HepG2 (cell line): ENCODE results near the gene SNF8. TPM values are rescaled to one million over a fixed set of nuclear protein-coding genes. Genes with fewer than 3 reads are reported as not detected.

ENCODE experiments used
- CBX5 ChIP-seq: sonication (generic); formaldehyde crosslinking; IDR thresholded peaks from 2 replicates; pipeline ENCODE4 v1.4.0; 2020; ENCODE audit warnings: missing genetic modification reagents, borderline replicate concordance
- GMEB1 ChIP-seq: sonication (generic); formaldehyde crosslinking; IDR thresholded peaks from 2 replicates; pipeline ENCODE4 v1.5.1; 2020; ENCODE audit warnings: missing genetic modification reagents, mild to moderate bottlenecking, borderline replicate concordance
- KDM3A ChIP-seq: IDR thresholded peaks from 2 replicates; pipeline ENCODE4 v1.6.1; 2018; ENCODE audit warnings: low read depth, missing compliant biosample characterization
- MED8 ChIP-seq: sonication (generic); formaldehyde crosslinking; IDR thresholded peaks from 2 replicates; pipeline ENCODE4 v1.8.1; 2023; ENCODE audit warnings: mild to moderate bottlenecking, missing genetic modification reagents; ENCODE audit not compliant: insufficient replicate concordance
- NR2C2 ChIP-seq: sonication (generic); formaldehyde crosslinking; IDR thresholded peaks from 2 replicates; pipeline ENCODE4 v1.4.0; 2020; ENCODE audit warnings: missing genetic modification reagents, mild to moderate bottlenecking, moderate library complexity, borderline replicate concordance
- SALL2 ChIP-seq: sonication (generic); formaldehyde crosslinking; IDR thresholded peaks from 2 replicates; pipeline ENCODE4 v1.8.1; 2023; ENCODE audit warnings: mild to moderate bottlenecking, missing genetic modification reagents, inconsistent platforms
- SMARCC2 ChIP-seq: fragments of 450-650 bp; IDR thresholded peaks from 2 replicates; pipeline ENCODE4 v1.6.1; 2017; ENCODE audit warnings: antibody characterized with exemption, mild to moderate bottlenecking
- TAF1 ChIP-seq: sonication (generic); formaldehyde crosslinking; IDR thresholded peaks from 2 replicates; pipeline ENCODE4 v1.4.0; 2020; ENCODE audit warnings: missing genetic modification reagents
- ZNF350 ChIP-seq: sonication (generic); formaldehyde crosslinking; IDR thresholded peaks from 2 replicates; pipeline ENCODE4 v1.4.0; 2020; ENCODE audit warnings: mild to moderate bottlenecking, low read depth, missing genetic modification reagents, borderline replicate concordance
- ZNF354B ChIP-seq: sonication (generic); formaldehyde crosslinking; IDR thresholded peaks from 2 replicates; pipeline ENCODE4 v1.8.0; 2022; ENCODE audit warnings: mild to moderate bottlenecking, missing genetic modification reagents
- ZNF788 ChIP-seq: sonication (generic); formaldehyde crosslinking; IDR thresholded peaks from 2 replicates; pipeline ENCODE4 v1.5.0; 2020; ENCODE audit warnings: mild to moderate bottlenecking, missing genetic modification reagents, borderline replicate concordance
- ZSCAN21 ChIP-seq: sonication (generic); formaldehyde crosslinking; IDR thresholded peaks from 2 replicates; pipeline ENCODE4 v1.8.0; 2022; ENCODE audit warnings: mild to moderate bottlenecking, missing genetic modification reagents, moderate library complexity, borderline replicate concordance
- ZSCAN29 ChIP-seq: sonication (generic); formaldehyde crosslinking; conservative IDR thresholded peaks from 2 replicates; pipeline ENCODE4 v1.4.0; 2020; ENCODE audit warnings: mild to moderate bottlenecking, missing genetic modification reagents
- polyA plus RNA-seq, 8 experiments: library from polyadenylated mRNA; depleted of rRNA in 3 of 8; stranded (reverse) in 7 of 8; unstranded in 1 of 8; fragments of >200 nt; fragmentation: Illumina TruSeq in 4 of 8; extraction: Trizol in 4 of 8; gene quantifications; 2 replicates each; pipeline versions ENCODE4 v1.2.1 to v1.2.3, GENCODE V29; 2011 to 2016; ENCODE audit warnings: low read depth in 4 of 8, missing spikeins in 1 of 8, mixed read lengths in 1 of 8; ENCODE audit not compliant: insufficient read depth in 1 of 8
- total RNA-seq, 5 experiments: library from RNA; depleted of rRNA; stranded (reverse); fragments of >200 nt; fragmentation: Illumina TruSeq; extraction: Trizol; gene quantifications; 2 replicates each; pipeline ENCODE4 v1.2.3, GENCODE V29; 2016; ENCODE audit warnings: low read depth in 1 of 5
- TF ChIP-seq, protein P1 (sequence below): sonication (generic); formaldehyde crosslinking; IDR thresholded peaks from 2 replicates; pipeline ENCODE4 v1.5.0; 2020; ENCODE audit warnings: missing genetic modification reagents
- TF ChIP-seq, protein P2 (sequence below): sonication (generic); formaldehyde crosslinking; IDR thresholded peaks from 2 replicates; pipeline ENCODE4; 2020; ENCODE audit warnings: missing genetic modification reagents, mild to moderate bottlenecking, borderline replicate concordance

SNF8 gene
- total and polyA plus RNA-seq, 2 of the 13 experiments (the other 11 are each of a cell fraction or from before 2014, with no cell fraction given), result 114 to 153 TPM

DNA sequence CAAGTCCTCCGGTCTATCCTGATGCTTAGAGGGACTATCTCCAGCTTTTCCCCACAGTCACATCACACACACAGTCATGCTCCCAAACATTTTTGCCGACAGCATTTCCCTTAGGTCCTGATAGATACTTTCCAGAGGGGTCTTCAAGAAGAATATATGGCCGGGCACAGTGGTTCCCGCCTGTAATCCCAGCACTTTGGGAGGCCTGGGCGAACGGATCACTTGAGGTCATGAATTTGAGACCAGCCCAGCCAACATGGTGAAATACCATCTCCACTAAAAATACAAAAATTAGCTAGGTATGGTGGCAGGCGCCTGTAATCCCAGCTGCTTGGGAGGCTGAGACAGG is 28.1 kb upstream of the SNF8 start (continued):
- TF ChIP-seq TAF1 (CRISPR knock-in tag) (no peak), SALL2 (CRISPR knock-in tag) (0 out of 2 replicates have a peak, but pooled peaks have one; percentile 15), ZNF350 (CRISPR knock-in tag) (0 out of 2 replicates have a peak, but pooled peaks have one; percentile 4), NR2C2 (0 out of 2 replicates have a peak, but pooled peaks have one; percentile 32), ZSCAN29 (CRISPR knock-in tag) (0 out of 2 replicates have a peak, but pooled peaks have one; percentile 41), CBX5 (CRISPR knock-in tag) (0 out of 2 replicates have a peak, but pooled peaks have one; percentile 11), GMEB1 (CRISPR knock-in tag) (no peak), ZNF788 (CRISPR knock-in tag) (0 out of 2 replicates have a peak, but pooled peaks have one; percentile 33), MED8 (peak; percentile 14), SMARCC2 (no peak), ZNF354B (CRISPR knock-in tag) (0 out of 2 replicates have a peak, but pooled peaks have one; percentile 17), ZSCAN21 (0 out of 2 replicates have a peak, but pooled peaks have one; percentile 16), KDM3A (CRISPR knock-in tag) (no peak; the same call in 1 of the 2 replicates)
- TF ChIP-seq, protein P1, sequence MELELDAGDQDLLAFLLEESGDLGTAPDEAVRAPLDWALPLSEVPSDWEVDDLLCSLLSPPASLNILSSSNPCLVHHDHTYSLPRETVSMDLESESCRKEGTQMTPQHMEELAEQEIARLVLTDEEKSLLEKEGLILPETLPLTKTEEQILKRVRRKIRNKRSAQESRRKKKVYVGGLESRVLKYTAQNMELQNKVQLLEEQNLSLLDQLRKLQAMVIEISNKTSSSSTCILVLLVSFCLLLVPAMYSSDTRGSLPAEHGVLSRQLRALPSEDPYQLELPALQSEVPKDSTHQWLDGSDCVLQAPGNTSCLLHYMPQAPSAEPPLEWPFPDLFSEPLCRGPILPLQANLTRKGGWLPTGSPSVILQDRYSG, result 0 out of 2 replicates have a peak, but pooled peaks have one; percentile 30
- TF ChIP-seq, protein P2, sequence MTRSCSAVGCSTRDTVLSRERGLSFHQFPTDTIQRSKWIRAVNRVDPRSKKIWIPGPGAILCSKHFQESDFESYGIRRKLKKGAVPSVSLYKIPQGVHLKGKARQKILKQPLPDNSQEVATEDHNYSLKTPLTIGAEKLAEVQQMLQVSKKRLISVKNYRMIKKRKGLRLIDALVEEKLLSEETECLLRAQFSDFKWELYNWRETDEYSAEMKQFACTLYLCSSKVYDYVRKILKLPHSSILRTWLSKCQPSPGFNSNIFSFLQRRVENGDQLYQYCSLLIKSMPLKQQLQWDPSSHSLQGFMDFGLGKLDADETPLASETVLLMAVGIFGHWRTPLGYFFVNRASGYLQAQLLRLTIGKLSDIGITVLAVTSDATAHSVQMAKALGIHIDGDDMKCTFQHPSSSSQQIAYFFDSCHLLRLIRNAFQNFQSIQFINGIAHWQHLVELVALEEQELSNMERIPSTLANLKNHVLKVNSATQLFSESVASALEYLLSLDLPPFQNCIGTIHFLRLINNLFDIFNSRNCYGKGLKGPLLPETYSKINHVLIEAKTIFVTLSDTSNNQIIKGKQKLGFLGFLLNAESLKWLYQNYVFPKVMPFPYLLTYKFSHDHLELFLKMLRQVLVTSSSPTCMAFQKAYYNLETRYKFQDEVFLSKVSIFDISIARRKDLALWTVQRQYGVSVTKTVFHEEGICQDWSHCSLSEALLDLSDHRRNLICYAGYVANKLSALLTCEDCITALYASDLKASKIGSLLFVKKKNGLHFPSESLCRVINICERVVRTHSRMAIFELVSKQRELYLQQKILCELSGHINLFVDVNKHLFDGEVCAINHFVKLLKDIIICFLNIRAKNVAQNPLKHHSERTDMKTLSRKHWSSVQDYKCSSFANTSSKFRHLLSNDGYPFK (CRISPR knock-in tag), result no peak
